PC-9 (cell line): Measurements from ENCODE around the gene RBFOX1. TPM values are rescaled to one million over a fixed set of nuclear protein-coding genes. Genes with fewer than 3 reads are reported as not detected.

ENCODE experiments used
- Bru-seq: library from RNA; stranded (reverse); fragments of 400-500 nt; gene quantifications from one replicate; lab custom pipeline; 2021; lab: Mats Ljungman, UMichigan
- BruChase-seq, 2 experiments: library from RNA; stranded (reverse); fragments of 400-500 nt; gene quantifications; one replicate each; lab custom pipeline; 2021; lab: Mats Ljungman, UMichigan
- BruUV-seq: library from RNA; stranded (reverse); fragments of 400-500 nt; replicated peaks from 2 replicates; lab custom pipeline; 2021; lab: Mats Ljungman, UMichigan
- CTCF ChIA-PET: fragments of 300-600 bp; sonication (Branson Sonifier 250); formaldehyde crosslinking; loops from one replicate; lab custom pipeline; 2022; ENCODE audit warnings: antibody characterized with exemption; lab: Charles Lee
- POLR2A ChIA-PET: fragments of 300-600 bp; sonication (Branson Sonifier 250); formaldehyde crosslinking; loops from one replicate; lab custom pipeline; 2022; ENCODE audit warnings: antibody characterized with exemption; ENCODE audit not compliant: unreplicated experiment; lab: Charles Lee
- DNase-seq, 2 experiments: peaks; one replicate each; pipeline versions ENCODE4 v3.0.0 to v3.0.0-alpha.2; 2015 to 2022; ENCODE audit warnings: mixed read lengths in 1 of 2
- H2AFZ ChIP-seq: fragments of 200-600 bp; sonication (generic); 2 replicates; pipeline ENCODE4 v1.8.1; 2017; ENCODE audit warnings: antibody characterized with exemption
- H3F3A ChIP-seq: fragments of 200-600 bp; sonication (generic); 2 replicates; pipeline ENCODE4 v1.8.1; 2017; ENCODE audit warnings: antibody characterized with exemption, mild to moderate bottlenecking, low read depth; ENCODE audit not compliant: insufficient read depth
- H3K27ac ChIP-seq: fragments of 200-600 bp; sonication (generic); 2 replicates; pipeline ENCODE4 v1.6.1; 2016; ENCODE audit warnings: mixed run types
- H3K27me3 ChIP-seq: fragments of 200-600 bp; sonication (generic); 2 replicates; pipeline ENCODE4 v1.6.1; 2016; ENCODE audit warnings: low read depth, mixed run types; ENCODE audit not compliant: insufficient read depth
- H3K36me3 ChIP-seq: fragments of 200-600 bp; sonication (generic); 2 replicates; pipeline ENCODE4 v1.6.1; 2016; ENCODE audit warnings: low read depth, mixed run types
- H3K4me1 ChIP-seq: fragments of 200-600 bp; sonication (generic); replicated peaks from 2 replicates; pipeline ENCODE4 v1.6.1; 2016; ENCODE audit warnings: mixed run types; ENCODE audit not compliant: insufficient read depth
- H3K4me2 ChIP-seq: fragments of 200-600 bp; sonication (generic); 2 replicates; pipeline ENCODE4 v1.6.1; 2017; ENCODE audit warnings: mixed run types
- H3K4me3 ChIP-seq: fragments of 200-600 bp; sonication (generic); 2 replicates; pipeline ENCODE4 v1.6.1; 2016; ENCODE audit warnings: mixed run types
- H3K79me2 ChIP-seq: fragments of 200-600 bp; sonication (generic); 2 replicates; pipeline ENCODE4 v1.6.1; 2017; ENCODE audit warnings: low read depth, mixed run types
- H3K9me2 ChIP-seq: fragments of 200-600 bp; sonication (generic); 2 replicates; pipeline ENCODE4 v1.8.1; 2017; ENCODE audit warnings: mild to moderate bottlenecking; ENCODE audit not compliant: insufficient read depth
- H3K9me3 ChIP-seq: fragments of 200-600 bp; sonication (generic); 2 replicates; pipeline ENCODE4 v1.8.1; 2016; ENCODE audit warnings: low read depth; ENCODE audit not compliant: insufficient read depth
- H4K20me1 ChIP-seq: fragments of 200-600 bp; sonication (generic); 2 replicates; pipeline ENCODE4 v1.8.1; 2017; ENCODE audit not compliant: insufficient read depth
- EZH2 ChIP-seq: fragments of 200-600 bp; sonication (generic); IDR thresholded peaks from 2 replicates; pipeline ENCODE4 v1.8.0; 2017; ENCODE audit warnings: antibody characterized with exemption, low read depth
- intact Hi-C: fragments of 100-400 bp; cut with micrococcal nuclease; formaldehyde crosslinking; loops from one replicate; pipeline ENCODE4 v1.10.0; 2022; ENCODE audit not compliant: unreplicated experiment
- long read RNA-seq: library from polyadenylated mRNA; stranded (forward); transcript quantifications from one replicate; pipeline ENCODE4 v2.0.0, GENCODE V29; 2022
- total RNA-seq: library from RNA; stranded (reverse); gene quantifications from 2 replicates; pipeline ENCODE4 v1.2.3, GENCODE V29; 2021
- TF ChIP-seq, protein P1 (sequence below): fragments of 200-600 bp; sonication (generic); conservative IDR thresholded peaks from 2 replicates; pipeline ENCODE4 v1.6.1; 2017; ENCODE audit warnings: mixed run types, antibody characterized with exemption, mild to moderate bottlenecking, moderate library complexity

The RBFOX1 gene
- total RNA-seq, result not detected in 2 replicates
- Bru-seq, nascent RNA, result percentile 0 among the genes with signal in this experiment
- percentile 0 among the genes with signal in this experiment for BruChase-seq, experiment 1, labeled RNA remaining after a 2-hour chase
- BruChase-seq, experiment 2, labeled RNA remaining after a 6-hour chase, result percentile 0 among the genes with signal in this experiment
- long read RNA-seq, partial matches to known transcripts, result 0 of 1 reads
- long read RNA-seq, other reads (novel, unspliced or antisense), result 1 of 1 reads

DNA sequence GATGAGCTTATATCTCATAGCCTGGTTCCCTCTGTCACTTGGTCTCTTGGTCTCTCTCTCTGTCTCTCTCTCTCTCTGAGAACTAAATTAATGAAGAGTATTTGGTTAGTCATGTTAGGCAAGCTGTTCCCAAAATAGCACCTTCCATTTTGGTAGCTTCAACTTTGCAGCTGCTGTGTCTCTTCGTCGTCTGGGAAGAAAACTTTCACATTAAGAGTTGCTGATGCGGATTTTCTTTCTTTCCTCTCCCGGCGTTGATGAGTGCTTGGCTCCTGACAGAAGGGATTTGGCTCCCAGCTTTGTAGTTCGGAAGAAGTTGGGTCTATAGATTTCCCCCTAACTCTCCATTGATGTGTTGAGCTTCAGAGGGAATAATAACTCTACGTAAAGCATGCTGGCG is at the start of gene RBFOX1:
Gene RBFOX1 (plus strand): TSS at position 235 of the 400 bp plus-strand sequence.
- ChIA-PET POLR2A (no interaction called here), CTCF (no interaction called here)
- no peak for TF ChIP-seq EZH2
- TF ChIP-seq, protein P1, sequence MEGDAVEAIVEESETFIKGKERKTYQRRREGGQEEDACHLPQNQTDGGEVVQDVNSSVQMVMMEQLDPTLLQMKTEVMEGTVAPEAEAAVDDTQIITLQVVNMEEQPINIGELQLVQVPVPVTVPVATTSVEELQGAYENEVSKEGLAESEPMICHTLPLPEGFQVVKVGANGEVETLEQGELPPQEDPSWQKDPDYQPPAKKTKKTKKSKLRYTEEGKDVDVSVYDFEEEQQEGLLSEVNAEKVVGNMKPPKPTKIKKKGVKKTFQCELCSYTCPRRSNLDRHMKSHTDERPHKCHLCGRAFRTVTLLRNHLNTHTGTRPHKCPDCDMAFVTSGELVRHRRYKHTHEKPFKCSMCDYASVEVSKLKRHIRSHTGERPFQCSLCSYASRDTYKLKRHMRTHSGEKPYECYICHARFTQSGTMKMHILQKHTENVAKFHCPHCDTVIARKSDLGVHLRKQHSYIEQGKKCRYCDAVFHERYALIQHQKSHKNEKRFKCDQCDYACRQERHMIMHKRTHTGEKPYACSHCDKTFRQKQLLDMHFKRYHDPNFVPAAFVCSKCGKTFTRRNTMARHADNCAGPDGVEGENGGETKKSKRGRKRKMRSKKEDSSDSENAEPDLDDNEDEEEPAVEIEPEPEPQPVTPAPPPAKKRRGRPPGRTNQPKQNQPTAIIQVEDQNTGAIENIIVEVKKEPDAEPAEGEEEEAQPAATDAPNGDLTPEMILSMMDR, result no peak
- no peak for DNase-seq
- Histone ChIP-seq H3K27ac (no peak within 1 kb of the TSS), H3K79me2 (no peaks in the 10 kb centered on the region), H3K9me3 (no peaks in the 10 kb centered on the region), H2AFZ (no peak within 1 kb of the TSS), H3K4me3 (no peak within 1 kb of the TSS), H3K36me3 (no peaks in the 10 kb centered on the region), H3K9me2 (no peaks in the 10 kb centered on the region), H3K4me2 (no peak within 1 kb of the TSS), H3K4me1 (no peaks in the 10 kb centered on the region), H3F3A (no peaks in the 10 kb centered on the region), H3K27me3 (peaks cover 48% of the 10 kb centered on the region), H4K20me1 (no peaks in the 10 kb centered on the region)
- no TSS peak for BruUV-seq
- intact Hi-C loops, result no loop called here

DNA sequence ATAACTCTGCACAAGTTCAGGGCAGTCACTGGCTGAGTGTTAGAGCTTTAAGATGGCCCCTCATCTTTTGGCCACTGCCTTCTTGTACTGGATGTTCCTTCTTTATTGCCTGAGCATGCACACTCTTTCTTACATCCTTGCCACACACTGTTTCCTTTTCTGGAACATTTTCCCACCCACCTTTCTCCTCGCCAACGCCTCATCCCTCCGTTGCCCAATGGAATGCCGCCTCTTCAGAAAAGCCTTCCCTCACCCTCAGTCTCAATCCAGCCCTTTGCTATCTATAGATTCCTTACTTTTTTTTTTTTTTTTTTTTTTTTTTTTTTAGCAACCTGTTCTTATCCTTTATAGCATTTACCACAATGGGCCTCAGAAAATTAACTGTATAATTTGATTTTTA is 47.9 kb upstream of the RBFOX1 start:
- H3K4me1 ChIP-seq, result no peaks in the 10 kb centered on the region
- H3K79me2 ChIP-seq, result no peaks in the 10 kb centered on the region
- no peak overlapping the region for H3K27ac ChIP-seq
- H3F3A ChIP-seq, result no peaks in the 10 kb centered on the region
- no peak overlapping the region for H3K4me3 ChIP-seq
- no peaks in the 10 kb centered on the region for H3K9me3 ChIP-seq
- no peak for TF ChIP-seq EZH2
- TF ChIP-seq, protein P1, result no peak
- CTCF ChIA-PET, result interaction anchor here (0.7 kb wide), 1 partner anchor 9 kb away, joined by 10 read pairs; no protein-coding TSS in a partner anchor
- no TSS peak for BruUV-seq
- intact Hi-C loops, result no loop called here
- H2AFZ ChIP-seq, result no peak overlapping the region
- POLR2A ChIA-PET, result no interaction called here
- H3K4me2 ChIP-seq, result no peak overlapping the region
- H3K9me2 ChIP-seq, result no peaks in the 10 kb centered on the region
- no peaks in the 10 kb centered on the region for H3K27me3 ChIP-seq
- DNase-seq, result no peak
- H3K36me3 ChIP-seq, result no peaks in the 10 kb centered on the region
- no peaks in the 10 kb centered on the region for H4K20me1 ChIP-seq

DNA sequence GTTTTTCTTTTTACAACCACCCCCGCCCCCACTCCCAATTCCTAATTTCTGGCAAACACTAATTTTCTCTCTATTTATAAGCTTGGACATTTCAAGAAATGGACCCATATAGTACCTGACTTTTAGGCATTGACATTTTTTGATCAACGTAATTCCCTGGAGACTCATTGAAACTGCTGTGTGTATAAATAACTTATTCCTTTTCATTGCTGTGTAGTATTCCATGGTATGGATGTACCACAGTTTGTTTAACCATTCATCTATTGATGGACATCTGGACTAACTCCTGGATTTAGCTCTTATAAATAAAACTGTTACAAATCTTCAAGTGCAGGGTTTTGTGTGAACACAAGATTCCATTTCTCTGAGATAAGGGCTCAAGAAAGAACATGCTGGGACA is 47.1 kb upstream of the RBFOX1 start:
- Histone ChIP-seq H3K4me1 (no peaks in the 10 kb centered on the region), H4K20me1 (no peaks in the 10 kb centered on the region; the same call in 1 of the 2 replicates), H3K9me2 (no peaks in the 10 kb centered on the region), H3K36me3 (no peaks in the 10 kb centered on the region), H3K79me2 (no peaks in the 10 kb centered on the region), H3K4me3 (no peak overlapping the region), H3K27ac (no peak overlapping the region), H3K27me3 (no peaks in the 10 kb centered on the region), H3K9me3 (no peaks in the 10 kb centered on the region), H3K4me2 (no peak overlapping the region), H3F3A (no peaks in the 10 kb centered on the region), H2AFZ (no peak overlapping the region)
- TF ChIP-seq EZH2, result no peak
- TF ChIP-seq, protein P1, result no peak
- no TSS peak for BruUV-seq
- ChIA-PET CTCF (interaction anchor here (0.7 kb wide), 1 partner anchor 10 kb away, joined by 10 read pairs; no protein-coding TSS in a partner anchor), POLR2A (no interaction called here)
- no peak for DNase-seq
- intact Hi-C loops, result no loop called here
